ENCODE data around the gene BCR. TPM values are rescaled to one million over a fixed set of nuclear protein-coding genes. Genes with fewer than 3 reads are reported as not detected.

The BCR gene
- total RNA-seq, 2 donors from 2014 or later = 102 to 172 TPM

DNA sequence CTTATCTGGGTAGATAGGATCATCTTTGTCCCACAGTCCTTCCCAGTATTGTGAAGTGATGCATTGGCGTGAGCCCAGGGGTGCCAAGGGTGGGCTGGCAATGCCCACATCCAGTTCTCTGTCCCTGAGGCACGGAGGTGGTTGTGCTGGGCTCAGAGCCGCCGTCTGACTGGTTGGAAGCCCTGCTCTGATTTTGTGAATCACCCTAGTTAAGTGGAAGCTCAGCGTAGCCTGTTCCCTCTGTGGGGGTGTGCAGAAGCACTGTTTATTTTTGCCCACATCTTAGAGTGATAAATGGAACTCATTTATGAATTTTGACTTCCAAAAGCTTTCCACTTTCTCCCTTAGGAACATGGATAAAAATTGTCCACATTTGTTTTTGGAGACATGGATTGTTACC, 13.6 kb downstream of the BCR start:
- no peak overlapping the region for H3K9ac ChIP-seq (ENCODE audit: extremely low read depth, low read length, poor library complexity, severe bottlenecking)
- H3K4me1 Mint-ChIP-seq = peaks cover 34% of the 10 kb centered on the region

DNA sequence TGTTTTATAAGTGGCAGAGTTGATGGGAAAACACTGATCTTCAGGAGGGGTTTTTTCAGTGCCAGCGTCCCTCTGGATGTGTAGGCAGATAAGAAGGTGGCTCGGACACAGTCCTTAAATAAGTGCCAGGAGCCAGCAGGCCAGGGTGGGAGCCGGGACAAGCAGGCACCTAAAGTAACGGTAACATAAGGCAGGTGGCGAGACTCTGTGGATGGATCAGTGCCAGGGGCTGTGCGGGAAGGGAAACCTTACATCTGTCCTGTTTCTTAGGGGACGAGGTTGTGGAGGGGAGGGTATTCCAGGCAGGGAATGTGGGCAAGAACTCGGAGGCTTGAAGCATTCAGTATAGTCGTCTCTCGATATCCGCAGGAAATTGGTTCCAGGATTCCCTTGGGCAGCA, 15.9 kb downstream of the BCR start:
- peak overlapping the region; percentile 68 for H3K27ac Mint-ChIP-seq
- H3K36me3 Mint-ChIP-seq (ENCODE audit: low read depth) = peaks cover 47% of the 10 kb centered on the region
- WGBS, 2 experiments (ENCODE audit: insufficient coverage in 1 of 2, insufficient read length in 1 of 2) = 89 to 90% methylated on average over 11 of the region's 11 CpGs
- Histone ChIP-seq H3K9me3 (ENCODE audit: control insufficient read depth, low read length) (no peaks in the 10 kb centered on the region), H3K27ac (ENCODE audit: low read depth, low read length) (no peak overlapping the region), H3K4me1 (ENCODE audit: control insufficient read depth, insufficient read depth, low read length) (peaks cover 8% of the 10 kb centered on the region), H3K9ac (ENCODE audit: extremely low read depth, low read length, poor library complexity, severe bottlenecking) (no peak overlapping the region), H3K27me3 (ENCODE audit: control insufficient read depth, insufficient read depth, low read length, poor library complexity, severe bottlenecking) (no peaks in the 10 kb centered on the region), H3K4me3 (ENCODE audit: low read length) (no peak overlapping the region), H3K36me3 (ENCODE audit: control insufficient read depth, insufficient read depth, low read length) (peaks cover 43% of the 10 kb centered on the region)
- no peak overlapping the region for H3K4me3 Mint-ChIP-seq
- no peaks in the 10 kb centered on the region for H3K27me3 Mint-ChIP-seq (ENCODE audit: insufficient read depth)
- TF ChIP-seq, protein P1, sequence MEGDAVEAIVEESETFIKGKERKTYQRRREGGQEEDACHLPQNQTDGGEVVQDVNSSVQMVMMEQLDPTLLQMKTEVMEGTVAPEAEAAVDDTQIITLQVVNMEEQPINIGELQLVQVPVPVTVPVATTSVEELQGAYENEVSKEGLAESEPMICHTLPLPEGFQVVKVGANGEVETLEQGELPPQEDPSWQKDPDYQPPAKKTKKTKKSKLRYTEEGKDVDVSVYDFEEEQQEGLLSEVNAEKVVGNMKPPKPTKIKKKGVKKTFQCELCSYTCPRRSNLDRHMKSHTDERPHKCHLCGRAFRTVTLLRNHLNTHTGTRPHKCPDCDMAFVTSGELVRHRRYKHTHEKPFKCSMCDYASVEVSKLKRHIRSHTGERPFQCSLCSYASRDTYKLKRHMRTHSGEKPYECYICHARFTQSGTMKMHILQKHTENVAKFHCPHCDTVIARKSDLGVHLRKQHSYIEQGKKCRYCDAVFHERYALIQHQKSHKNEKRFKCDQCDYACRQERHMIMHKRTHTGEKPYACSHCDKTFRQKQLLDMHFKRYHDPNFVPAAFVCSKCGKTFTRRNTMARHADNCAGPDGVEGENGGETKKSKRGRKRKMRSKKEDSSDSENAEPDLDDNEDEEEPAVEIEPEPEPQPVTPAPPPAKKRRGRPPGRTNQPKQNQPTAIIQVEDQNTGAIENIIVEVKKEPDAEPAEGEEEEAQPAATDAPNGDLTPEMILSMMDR (conservative IDR thresholded peaks at IDR 0.05) = no peak
- H3K9me3 Mint-ChIP-seq = no peaks in the 10 kb centered on the region
- DNase-seq = no peak
- H3K4me1 Mint-ChIP-seq = peaks cover 42% of the 10 kb centered on the region

More for the DNA sequence above, 13.6 kb downstream of the BCR start:
- no peaks in the 10 kb centered on the region for H3K9me3 Mint-ChIP-seq
- TF ChIP-seq, protein P1 (conservative IDR thresholded peaks at IDR 0.05) = no peak
- no peak for DNase-seq
- peak overlapping the region; percentile 78 for H3K27ac Mint-ChIP-seq
- 94 to 95% methylated on average over 5 of the region's 5 CpGs for WGBS, 2 experiments (ENCODE audit: insufficient coverage in 1 of 2, insufficient read length in 1 of 2)
- peaks cover 8% of the 10 kb centered on the region for H3K4me1 ChIP-seq (ENCODE audit: control insufficient read depth, insufficient read depth, low read length)
- no peaks in the 10 kb centered on the region for H3K27me3 Mint-ChIP-seq (ENCODE audit: insufficient read depth)
- no peak overlapping the region for H3K4me3 ChIP-seq (ENCODE audit: low read length)
- H3K9me3 ChIP-seq (ENCODE audit: control insufficient read depth, low read length) = no peaks in the 10 kb centered on the region
- H3K27me3 ChIP-seq (ENCODE audit: control insufficient read depth, insufficient read depth, low read length, poor library complexity, severe bottlenecking) = no peaks in the 10 kb centered on the region
- peaks cover 46% of the 10 kb centered on the region for H3K36me3 Mint-ChIP-seq (ENCODE audit: low read depth)
- peaks cover 49% of the 10 kb centered on the region for H3K36me3 ChIP-seq (ENCODE audit: control insufficient read depth, insufficient read depth, low read length)
- no peak overlapping the region for H3K27ac ChIP-seq (ENCODE audit: low read depth, low read length)
- no peak overlapping the region for H3K4me3 Mint-ChIP-seq

DNA sequence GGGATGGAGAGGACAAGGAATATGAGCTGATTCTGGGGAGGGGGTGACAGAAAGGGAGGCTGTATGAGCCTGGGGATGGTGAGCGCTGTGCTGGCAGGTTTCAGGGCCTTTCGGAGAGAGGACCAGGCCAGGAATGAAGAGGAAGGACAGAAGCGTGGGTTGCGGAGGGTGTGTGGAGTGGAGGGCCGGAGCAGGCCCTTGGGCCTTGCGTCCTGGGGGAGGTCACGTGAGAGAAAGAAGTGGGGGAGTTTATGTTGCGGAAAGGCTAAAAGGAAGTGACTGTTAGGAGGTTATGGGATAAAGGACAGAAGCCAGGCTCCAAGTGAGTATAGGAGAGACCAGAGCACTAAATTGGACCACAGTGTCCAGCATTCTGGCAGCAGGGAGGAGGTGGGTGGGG, 17.5 kb downstream of the BCR start:
- WGBS, 2 experiments (ENCODE audit: insufficient coverage in 1 of 2, insufficient read length in 1 of 2) = 98% methylated on average over 8 of the region's 8 CpGs; no CpG with 5 or more reads in 1 of the 2 experiments
- Histone ChIP-seq H3K9ac (ENCODE audit: extremely low read depth, low read length, poor library complexity, severe bottlenecking) (no peak overlapping the region), H3K27me3 (ENCODE audit: control insufficient read depth, insufficient read depth, low read length, poor library complexity, severe bottlenecking) (no peaks in the 10 kb centered on the region), H3K4me1 (ENCODE audit: control insufficient read depth, insufficient read depth, low read length) (peaks cover 4% of the 10 kb centered on the region), H3K9me3 (ENCODE audit: control insufficient read depth, low read length) (no peaks in the 10 kb centered on the region), H3K27ac (ENCODE audit: low read depth, low read length) (no peak overlapping the region), H3K36me3 (ENCODE audit: control insufficient read depth, insufficient read depth, low read length) (peaks cover 36% of the 10 kb centered on the region), H3K4me3 (ENCODE audit: low read length) (no peak overlapping the region)
- peaks cover 30% of the 10 kb centered on the region for H3K4me1 Mint-ChIP-seq
- H3K36me3 Mint-ChIP-seq (ENCODE audit: low read depth) = peaks cover 45% of the 10 kb centered on the region
- TF ChIP-seq, protein P1 (conservative IDR thresholded peaks at IDR 0.05) = no peak
- peak overlapping the region; percentile 37 for H3K27ac Mint-ChIP-seq
- H3K9me3 Mint-ChIP-seq = no peaks in the 10 kb centered on the region
- H3K4me3 Mint-ChIP-seq = no peak overlapping the region
- H3K27me3 Mint-ChIP-seq (ENCODE audit: insufficient read depth) = no peaks in the 10 kb centered on the region
- no peak for DNase-seq
